ENCODE data around the gene TTC32.

Gene TTC32

GRCh38 chr2:19848029-19848750, 53.6 kb downstream of the TTC32 start:
- DNase-seq, result no peak

- DNase-seq, result no peak
Measured at GRCh38 chr2:19847486-19847885, 54.3 kb downstream of the TTC32 start.

Data from amniotic stem cell (primary cell).